Stimulated activated CD4-positive, alpha-beta T cell treated with anti-CD3 and anti-CD28 coated beads, Interleukin-4, amount 100 ng/mL, for 1 hour (primary cell): Measurements from ENCODE around the gene ADAMTSL1.

Experiments
- DNase-seq: peaks from one replicate; pipeline ENCODE4 v3.0.0-alpha.2; 2020

Gene ADAMTSL1

DNA sequence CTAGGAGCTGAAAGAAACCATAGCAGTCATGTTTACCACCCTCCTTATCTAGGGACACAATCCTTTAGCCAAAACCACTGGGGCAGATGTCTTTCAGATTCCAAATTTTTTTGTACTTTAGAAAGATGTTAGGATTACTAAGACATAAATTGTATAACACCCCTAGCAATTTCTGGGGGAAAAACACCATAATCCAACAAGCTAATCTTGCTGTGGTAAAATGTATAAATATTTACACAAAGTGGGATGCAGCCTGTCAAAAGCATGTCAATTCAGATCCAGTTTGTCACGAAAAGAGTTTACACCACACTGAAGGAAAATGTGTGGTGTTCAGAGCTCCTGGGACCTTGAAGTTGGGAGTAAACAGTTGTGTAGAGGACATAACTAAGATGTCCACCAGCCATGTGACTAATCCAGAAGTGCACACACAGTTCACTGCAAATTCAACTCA is 274.3 kb downstream of the ADAMTSL1 start:
- no peak for DNase-seq

DNA sequence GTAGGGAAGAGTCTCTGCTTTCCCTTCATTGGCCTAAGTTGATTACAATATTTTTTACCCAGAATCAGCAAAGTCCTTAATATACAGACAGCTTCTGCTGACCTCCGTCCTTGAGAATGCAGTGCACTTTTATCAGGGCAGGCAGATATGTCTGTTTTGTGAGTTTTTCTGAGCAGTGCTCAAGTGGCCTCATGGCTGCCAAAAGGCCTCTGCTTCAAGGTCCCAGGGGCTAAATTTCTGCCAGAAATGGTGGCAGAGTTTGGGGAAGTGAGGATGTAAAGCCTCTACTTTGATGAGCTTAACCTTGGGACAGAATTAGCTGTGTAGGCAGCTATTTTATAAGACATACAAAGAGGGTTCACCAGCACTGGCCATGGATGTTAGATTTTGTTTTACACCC is 275.8 kb downstream of the ADAMTSL1 start:
- DNase-seq, result no peak

DNA sequence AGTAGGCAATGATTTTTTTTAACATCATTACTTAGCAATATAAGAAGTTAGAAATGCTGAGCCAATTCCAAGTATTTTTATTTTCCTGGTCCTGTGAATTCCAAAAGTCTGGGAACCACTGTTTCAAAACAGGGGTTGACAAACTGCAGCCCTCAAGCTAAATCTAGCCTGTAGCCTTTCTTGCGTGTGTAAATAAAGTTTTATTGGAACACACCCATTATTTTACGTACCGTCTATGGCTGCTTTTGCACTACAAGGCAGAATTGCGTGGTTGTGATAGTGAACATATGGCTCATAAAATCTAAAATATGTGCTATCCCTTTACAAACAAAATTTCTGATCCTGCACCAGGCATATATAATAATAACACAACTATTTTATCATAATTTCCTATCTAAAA is 280.0 kb downstream of the ADAMTSL1 start:
- DNase-seq, result no peak

DNA sequence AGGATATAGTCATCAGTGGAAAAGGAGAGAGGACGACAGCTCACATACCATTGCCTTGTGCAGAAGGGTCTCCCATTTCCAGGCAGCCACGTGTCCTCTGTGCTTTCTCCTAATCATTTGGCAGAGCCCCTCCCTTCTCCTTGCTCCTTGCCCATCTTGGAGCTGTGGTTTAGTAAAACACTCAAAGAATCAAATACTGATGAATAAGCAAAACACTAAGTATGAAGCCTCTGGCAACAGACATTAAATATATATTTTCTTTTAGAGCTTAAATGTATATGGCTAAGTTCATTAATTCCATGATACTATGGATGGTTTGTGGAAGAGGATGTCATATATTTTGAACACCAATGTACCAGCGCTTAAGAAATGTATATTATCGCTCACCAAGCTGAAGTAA is 280.6 kb downstream of the ADAMTSL1 start:
- DNase-seq, result no peak

DNA sequence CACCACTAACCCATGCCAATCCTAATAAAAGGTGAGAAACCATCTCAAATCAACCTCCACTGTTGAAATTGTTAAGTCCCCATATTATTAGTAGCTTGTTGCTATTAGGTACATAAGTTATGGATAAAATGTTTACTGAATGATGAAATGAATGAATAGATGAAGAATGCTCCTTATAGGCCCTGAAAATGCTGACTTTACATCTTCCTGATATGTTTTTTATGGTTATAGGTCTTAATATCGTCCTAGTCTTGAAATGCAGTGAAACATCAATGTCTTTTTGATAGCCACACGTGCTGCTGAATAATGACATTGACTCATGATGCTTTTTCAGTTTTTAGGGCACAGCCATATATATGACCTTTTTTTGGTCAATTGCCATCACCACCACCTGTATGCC is 281.3 kb downstream of the ADAMTSL1 start:
- no peak for DNase-seq

DNA sequence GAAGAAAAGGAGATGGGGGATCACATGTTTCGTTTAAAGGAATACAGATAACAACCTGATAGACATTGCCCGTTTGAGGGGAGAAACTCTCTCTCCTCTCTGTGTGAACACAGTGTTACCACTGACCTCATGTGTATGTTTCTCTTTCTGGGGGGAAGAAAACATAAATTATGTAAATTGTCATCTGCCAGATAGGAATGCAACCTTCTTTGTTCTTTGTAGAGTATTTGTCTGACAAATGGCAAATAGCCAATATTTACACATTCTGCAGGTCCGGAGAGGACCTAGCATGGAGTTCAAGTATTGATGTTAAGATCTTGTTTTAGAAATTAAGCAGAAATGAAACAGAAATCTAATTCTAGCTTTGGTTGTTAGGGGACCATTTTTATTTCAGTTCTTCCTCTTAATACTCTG is 282.8 kb downstream of the ADAMTSL1 start:
- no peak for DNase-seq

DNA sequence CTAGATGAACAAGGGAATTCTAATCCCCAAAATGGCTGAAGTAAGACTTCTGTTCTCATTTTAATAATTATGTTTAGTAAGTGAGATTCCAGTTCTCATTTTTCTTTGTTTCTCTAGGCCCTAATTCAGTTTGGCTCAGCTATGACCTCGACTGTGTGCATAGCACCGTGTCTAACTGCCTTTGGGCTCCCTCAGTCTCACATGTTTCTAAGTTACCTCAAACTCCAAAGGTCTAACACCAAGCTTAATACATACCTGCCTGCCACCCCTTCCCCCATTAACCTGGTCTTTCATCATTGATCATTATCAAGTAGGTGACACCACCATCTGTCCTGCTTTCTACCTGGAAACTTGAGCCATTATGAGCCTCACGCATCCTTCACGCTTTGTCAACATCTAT is 285.9 kb downstream of the ADAMTSL1 start:
- DNase-seq, result no peak

DNA sequence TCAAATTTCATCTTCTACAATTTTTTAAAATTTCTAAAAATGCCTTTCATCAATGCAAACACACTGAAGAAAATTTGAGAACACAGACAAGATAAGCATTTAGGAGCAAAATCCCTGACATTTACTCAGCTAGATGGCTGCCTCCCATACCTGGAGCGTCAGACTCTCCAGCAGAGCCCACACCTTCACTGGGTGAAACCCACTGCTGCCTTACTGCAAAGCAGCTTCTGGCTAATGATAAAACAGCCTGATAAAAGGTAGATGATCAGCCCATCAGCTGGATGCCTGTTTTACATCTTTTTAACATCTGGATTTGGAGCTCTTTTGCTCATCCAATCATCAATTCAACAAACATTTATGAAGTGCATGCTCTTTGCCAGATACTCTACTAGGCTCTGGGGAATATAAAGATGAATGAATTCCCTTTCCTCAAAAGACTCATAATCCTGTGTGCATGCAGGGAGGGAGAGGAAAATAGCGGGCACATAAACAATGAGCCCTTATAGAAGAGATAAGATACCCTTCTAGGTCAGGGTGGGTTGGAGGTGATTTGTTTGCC is 287.9 kb downstream of the ADAMTSL1 start:
- no peak for DNase-seq

DNA sequence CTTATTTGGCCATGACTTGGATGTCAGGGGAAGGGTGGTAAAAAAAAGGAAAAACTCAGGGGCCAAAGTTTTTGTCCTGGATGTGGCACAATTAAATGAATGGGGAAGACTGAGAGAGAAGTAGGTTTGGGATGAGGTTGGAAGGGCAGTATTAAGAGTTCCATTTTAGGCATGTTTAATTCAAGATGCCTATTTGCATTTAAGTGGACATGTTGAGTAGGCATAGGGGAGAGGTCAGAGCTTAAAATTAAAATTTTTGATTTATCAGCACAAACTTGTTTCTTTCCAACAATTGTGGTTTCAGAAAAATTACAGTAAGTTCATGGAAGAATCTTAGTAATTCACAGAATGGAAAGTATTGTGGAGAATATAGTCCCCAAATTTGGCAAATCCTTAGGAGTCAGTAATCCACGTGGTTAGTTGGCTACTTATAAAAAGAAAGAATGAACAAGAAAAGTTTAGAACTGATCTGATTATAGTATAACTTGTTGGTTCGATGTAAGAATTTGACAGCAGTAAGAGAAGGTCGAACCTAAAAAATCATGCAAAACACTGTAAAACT is 293.1 kb downstream of the ADAMTSL1 start:
- no peak for DNase-seq

DNA sequence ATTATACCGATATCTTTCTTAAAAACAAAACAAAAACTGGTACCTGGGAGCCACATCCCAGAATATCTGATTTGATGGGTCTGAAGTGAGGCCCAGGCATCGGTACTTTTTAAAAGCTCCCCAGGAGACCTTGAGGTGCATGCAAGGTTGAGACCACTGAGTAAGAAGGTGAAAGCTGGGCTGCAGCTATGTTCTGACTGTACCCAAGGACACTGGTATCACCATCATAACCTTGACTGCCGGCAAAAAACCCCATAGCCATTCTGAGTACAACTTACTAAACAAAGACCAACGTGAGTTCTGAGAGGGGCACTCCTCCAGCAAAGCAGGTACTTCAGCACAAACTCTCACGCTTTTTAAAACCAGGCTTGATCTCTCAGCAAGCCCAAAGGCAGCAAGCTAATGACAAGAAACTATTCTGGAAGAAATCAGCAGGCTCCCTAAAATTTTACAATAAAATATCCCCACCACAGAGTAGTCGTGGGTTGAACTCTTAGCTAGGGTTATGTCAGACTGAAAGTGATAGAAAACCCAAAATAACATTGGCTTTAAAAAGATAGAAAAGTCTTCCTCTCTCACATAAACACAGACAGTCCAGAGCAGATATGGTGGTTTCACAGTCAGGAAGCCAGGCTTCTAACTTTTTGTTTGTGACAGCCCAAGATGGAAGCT is 295.1 kb downstream of the ADAMTSL1 start:
- DNase-seq, result no peak

DNA sequence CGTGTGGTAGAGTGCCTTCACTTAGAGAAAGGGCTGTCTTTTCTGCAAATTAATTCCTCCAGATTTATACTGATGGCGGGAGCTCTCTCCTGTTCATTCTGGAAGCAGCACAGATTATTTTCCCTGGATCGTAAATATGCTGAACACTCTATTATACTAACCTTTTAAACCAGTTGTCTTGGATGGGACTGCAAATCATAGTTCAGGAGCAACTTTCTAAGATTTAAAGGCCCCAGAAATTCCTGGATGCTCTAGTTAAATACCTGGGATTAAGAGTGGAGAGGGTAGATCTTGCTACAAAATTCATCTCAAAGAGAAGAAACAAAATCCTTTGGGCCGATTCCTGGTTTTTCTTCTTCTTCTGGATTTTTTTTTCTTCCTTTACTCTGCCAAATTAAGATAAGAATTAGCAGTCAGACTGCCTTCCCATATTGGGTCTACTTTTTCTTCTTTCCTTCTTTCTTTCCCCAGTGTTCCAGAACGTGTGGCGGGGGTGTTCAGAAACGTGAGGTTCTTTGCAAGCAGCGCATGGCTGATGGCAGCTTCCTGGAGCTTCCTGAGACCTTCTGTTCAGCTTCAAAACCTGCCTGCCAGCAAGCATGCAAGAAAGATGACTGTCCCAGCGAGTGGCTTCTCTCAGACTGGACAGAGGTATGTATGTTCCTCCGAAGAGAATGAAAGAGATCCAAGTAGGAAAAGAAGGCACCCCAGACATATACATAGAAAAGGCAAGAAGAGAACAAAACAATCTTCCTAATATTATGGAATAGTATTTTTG is 296.4 kb downstream of the ADAMTSL1 start:
- no peak for DNase-seq

DNA sequence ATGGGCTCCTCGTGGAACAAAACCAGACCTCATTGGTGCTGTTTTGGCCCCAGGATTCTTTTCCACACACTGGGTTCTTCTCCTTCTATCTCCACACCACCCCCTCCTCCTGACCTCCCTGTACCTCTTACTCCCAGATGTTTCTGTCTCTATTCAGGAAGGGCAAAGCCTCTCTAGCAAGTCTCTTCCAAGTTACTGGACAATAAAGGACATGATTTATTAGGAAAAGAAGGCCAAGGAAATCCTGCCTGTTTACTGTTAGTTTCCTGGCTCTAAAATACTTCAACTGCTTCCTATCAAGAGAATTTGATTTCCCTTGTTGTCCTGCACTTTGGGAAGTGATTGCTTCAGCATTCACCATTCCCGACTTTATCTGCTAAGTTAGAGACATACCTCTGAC is 297.1 kb downstream of the ADAMTSL1 start:
- no peak for DNase-seq

DNA sequence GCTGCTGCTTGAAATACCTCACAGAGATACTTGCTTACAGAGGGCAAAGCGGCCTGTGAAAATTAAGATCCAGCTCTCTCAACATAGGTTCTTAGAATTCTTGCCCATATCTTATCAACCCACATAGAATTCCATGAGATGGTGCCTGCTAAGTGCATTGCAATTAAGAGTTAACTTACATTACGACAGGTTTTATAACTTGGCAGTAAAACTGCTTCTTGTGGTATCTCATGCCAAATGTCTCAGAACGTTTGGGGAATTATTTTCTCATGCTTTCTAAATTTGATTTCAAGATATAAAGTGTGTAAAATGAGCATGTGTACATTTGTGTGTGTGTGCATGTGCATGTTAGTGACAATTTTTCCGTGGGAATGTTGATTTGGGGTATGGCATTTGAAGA is 297.8 kb downstream of the ADAMTSL1 start:
- no peak for DNase-seq

DNA sequence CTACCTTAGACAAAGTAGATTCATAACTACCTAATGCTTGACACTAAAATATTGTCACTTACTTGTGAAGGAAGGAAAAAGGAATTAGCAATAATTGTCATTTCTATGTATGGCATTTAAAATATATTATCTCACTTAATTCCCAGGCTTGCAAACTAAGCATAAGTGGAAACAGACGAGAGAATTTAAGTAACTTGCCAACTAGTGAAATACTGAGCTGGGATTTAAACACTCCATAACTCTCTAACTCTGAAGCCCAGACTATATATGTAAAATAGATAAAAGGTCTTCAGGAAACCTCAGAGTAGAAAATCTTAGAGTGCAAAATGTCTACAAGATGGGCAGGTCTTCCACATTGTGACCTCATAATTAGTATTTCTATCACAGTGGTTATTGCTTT is 301.3 kb downstream of the ADAMTSL1 start:
- no peak for DNase-seq

DNA sequence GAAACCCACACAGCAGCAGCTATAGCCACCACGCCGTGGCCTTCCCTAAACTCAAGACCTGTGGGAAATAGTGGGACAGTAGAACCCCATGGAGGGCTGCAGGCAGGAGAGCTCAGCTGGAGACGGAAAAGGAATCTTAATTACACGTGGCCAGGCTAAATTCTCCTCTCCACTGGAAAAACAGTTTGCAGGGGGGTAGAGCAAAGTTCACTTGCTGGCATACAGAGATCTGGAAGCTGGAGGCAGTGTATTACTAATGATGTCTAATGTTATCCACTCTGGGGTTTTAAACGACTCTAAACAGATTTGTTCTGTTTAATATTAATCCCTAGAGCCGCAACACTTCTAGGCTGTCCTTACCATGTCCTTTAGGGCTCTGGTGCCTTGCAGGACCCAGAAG is 302.0 kb downstream of the ADAMTSL1 start:
- no peak for DNase-seq

DNA sequence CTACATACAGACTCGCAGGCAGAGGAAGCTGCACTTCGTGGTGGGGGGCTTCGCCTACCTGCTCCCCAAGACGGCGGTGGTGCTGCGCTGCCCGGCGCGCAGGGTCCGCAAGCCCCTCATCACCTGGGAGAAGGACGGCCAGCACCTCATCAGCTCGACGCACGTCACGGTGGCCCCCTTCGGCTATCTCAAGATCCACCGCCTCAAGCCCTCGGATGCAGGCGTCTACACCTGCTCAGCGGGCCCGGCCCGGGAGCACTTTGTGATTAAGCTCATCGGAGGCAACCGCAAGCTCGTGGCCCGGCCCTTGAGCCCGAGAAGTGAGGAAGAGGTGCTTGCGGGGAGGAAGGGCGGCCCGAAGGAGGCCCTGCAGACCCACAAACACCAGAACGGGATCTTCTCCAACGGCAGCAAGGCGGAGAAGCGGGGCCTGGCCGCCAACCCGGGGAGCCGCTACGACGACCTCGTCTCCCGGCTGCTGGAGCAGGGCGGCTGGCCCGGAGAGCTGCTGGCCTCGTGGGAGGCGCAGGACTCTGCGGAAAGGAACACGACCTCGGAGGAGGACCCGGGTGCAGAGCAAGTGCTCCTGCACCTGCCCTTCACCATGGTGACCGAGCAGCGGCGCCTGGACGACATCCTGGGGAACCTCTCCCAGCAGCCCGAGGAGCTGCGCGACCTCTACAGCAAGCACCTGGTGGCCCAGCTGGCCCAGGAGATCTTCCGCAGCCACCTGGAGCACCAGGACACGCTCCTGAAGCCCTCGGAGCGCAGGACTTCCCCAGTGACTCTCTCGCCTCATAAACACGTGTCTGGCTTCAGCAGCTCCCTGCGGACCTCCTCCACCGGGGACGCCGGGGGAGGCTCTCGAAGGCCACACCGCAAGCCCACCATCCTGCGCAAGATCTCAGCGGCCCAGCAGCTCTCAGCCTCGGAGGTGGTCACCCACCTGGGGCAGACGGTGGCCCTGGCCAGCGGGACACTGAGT is 303.2 kb downstream of the ADAMTSL1 start:
- no peak for DNase-seq

DNA sequence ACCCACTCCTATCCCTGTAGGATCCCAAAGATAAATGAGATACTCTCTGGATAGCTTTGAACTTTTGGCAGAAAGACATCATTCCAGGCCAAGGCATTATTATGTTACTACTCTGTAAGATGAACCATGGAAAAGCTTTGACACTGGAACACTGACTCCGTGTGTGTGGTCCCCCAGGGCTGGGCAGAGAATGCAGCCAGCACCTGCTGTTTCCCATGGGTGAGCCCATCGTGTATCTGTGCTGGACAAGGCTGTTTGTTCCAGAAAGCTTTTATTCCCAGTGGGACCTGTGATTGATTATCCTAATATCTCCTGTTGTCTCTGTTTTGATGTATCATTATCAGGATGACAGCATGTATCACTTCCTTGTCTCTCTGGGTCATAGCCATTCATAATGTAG is 304.2 kb downstream of the ADAMTSL1 start:
- DNase-seq, result no peak

DNA sequence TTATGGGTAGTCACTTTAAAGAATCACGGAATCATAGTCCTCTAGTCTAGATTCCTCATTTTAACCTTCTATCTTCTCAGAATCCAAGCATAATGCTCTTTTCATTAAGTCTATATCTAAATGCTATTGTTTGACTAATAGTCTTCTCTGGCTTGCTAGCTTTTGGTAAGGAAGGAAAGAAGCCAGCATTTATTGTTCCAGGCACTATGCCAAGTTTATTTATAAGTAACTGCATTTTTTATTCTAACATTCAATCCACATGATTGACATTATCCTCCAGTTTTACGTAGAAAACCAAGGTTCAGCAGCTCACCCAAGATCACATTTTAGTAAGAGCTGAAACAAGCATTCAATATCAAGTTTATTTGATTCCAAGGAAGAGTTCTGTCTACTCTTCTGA is 304.9 kb downstream of the ADAMTSL1 start:
- DNase-seq, result no peak

DNA sequence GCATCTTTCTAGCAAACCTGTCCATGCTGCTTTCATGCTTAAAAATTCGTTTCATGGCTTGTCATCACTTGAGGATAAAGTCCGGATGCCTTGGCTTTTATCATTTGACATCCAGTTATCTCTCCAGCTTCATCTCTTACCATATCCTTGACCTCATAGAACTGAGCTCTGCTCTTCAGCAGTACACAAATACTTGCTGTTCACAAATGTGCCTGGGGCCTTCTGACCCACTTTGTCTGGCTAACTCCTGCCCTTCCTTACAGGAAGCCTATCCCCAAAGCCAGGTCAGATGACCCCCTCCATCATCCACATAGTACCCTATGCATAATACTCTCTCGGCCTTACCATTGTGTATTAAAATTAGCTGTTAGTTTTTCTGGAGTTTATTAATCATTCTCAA is 310.0 kb downstream of the ADAMTSL1 start:
- DNase-seq, result no peak

DNA sequence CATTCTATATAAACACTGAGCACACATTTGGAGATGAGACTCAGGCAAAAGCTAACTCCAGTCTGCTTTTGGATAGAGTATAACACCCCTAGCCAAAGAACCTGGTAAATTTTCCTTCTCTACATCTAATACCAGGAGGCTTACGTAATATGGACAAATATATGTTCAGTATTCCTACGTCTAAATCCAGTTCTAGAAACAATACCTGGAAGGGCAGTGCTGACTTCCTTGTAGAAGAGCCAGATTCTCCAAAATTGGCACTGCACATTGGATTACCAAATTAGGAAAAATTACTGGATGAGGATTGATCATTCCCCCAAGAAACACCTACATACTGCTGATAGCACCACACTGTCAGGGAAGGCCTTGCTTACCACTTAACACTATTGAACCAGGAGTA is 311.7 kb downstream of the ADAMTSL1 start:
- DNase-seq, result no peak

DNA sequence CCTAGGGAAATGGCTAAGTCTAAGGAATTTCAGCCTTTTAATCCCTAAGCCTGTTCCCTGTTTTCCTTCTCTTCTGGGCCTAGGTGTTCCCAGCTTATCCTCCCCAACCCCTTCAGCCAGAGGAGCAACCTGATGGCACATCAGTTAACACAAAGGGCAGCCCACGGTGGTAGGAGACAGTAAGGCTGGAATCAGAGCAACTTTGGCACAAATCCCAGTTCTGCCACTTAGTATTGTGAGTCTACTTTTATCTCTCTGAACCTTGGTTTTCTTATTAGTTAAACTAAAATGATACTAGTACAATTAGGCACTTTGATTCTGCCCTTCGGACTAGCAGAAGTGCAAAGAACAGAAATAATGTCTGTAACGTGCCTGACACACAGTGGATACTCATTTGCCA is 312.2 kb downstream of the ADAMTSL1 start:
- DNase-seq, result no peak

DNA sequence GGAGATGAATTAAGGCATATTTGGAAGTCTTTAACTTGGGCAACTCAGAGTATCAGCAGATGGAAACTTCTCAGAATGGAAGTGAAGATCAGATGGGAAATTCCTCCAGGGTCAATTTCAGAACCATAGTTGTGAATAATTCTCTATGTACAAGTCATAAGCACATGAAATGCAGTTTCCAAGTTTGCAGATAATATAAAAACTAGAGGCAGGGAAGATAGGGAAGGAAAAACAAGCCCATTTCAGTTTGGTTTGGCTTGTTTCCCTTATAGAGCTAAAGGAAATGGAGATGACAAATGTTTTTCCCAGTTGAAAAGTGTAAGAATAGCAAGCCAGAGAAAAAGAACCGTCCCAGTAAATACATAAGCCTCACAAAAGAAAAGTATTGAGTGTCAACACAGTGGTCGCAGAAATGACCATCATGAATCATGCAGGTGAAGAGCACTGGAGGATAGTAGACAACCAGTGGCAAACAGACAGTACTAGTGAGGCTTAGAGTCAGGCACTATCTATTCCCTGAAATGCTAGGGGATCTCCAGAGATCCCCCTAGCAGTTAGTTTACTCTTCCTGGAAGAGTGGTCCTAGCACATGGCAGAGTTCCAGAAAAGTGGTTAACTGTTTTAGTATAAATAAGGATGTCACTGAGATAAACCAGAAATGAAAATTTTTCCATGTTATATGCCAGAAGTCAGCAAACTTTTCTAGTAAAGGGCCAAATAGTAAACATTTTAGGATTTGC is 313.1 kb downstream of the ADAMTSL1 start:
- DNase-seq, result no peak
